Measurements from ENCODE around the gene RPS25.
"Not testable (repeated sequence)": the region's sequence is repeated elsewhere in the genome, so short reads cannot be mapped to it uniquely, and the experiment has no call there.

The RPS25 gene

GRCh38 chr11:119018074-119018938 lies at the start of gene RPS25, which contains the start of gene TRAPPC4:
TSS of gene RPS25 (minus strand) at chr11:119018343. CDS start at chr11:119018284, 59 bp downstream.
TSS of gene TRAPPC4 (plus strand) at chr11:119018766. CDS start at chr11:119018796, 30 bp downstream.
- Histone ChIP-seq H3K4me1 (ENCODE audit: control insufficient read depth, insufficient read depth, low read length, unreplicated experiment) (peaks cover 32% of the 10 kb centered on the region), H3K4me3 (ENCODE audit: low read depth, low read length) (peak within 1 kb of the TSS; percentile 88), H3K79me2 (ENCODE audit: control insufficient read depth, insufficient read depth, low read length, unreplicated experiment) (peaks cover 53% of the 10 kb centered on the region), H3K36me3 (ENCODE audit: insufficient read depth, low read length) (peaks cover 38% of the 10 kb centered on the region), H3K27ac (ENCODE audit: low read depth, low read length) (peak within 1 kb of the TSS; percentile 71), H2AFZ (ENCODE audit: low read length, unreplicated experiment) (peak within 1 kb of the TSS; percentile 89), H3K27me3 (ENCODE audit: insufficient read depth, low read length) (no peaks in the 10 kb centered on the region)

GRCh38 chr11:119067371-119068222 lies 49.5 kb upstream of the RPS25 start, which contains the start of gene VPS11:
TSS of gene VPS11 (plus strand) at chr11:119067818. CDS start at chr11:119067824, 6 bp downstream.
- Histone ChIP-seq H3K27ac (ENCODE audit: low read depth, low read length) (peak within 1 kb of the TSS; percentile 82), H3K79me2 (ENCODE audit: control insufficient read depth, insufficient read depth, low read length, unreplicated experiment) (peaks cover 32% of the 10 kb centered on the region), H2AFZ (ENCODE audit: low read length, unreplicated experiment) (peak within 1 kb of the TSS; percentile 89), H3K36me3 (ENCODE audit: insufficient read depth, low read length) (peaks cover 8% of the 10 kb centered on the region; the same call in 1 of the 2 replicates), H3K4me3 (ENCODE audit: low read depth, low read length) (peak within 1 kb of the TSS; percentile 92), H3K4me1 (ENCODE audit: control insufficient read depth, insufficient read depth, low read length, unreplicated experiment) (peaks cover 16% of the 10 kb centered on the region), H3K27me3 (ENCODE audit: insufficient read depth, low read length) (no peaks in the 10 kb centered on the region)

- Histone ChIP-seq H3K36me3 (ENCODE audit: insufficient read depth, low read length) (no peaks in the 10 kb centered on the region), H3K79me2 (ENCODE audit: control insufficient read depth, insufficient read depth, low read length, unreplicated experiment) (peaks cover 32% of the 10 kb centered on the region), H3K27ac (ENCODE audit: low read depth, low read length) (no peak overlapping the region), H3K4me3 (ENCODE audit: low read depth, low read length) (no peak overlapping the region; the same call in 1 of the 2 replicates), H3K27me3 (ENCODE audit: insufficient read depth, low read length) (no peaks in the 10 kb centered on the region), H2AFZ (ENCODE audit: low read length, unreplicated experiment) (no peak overlapping the region), H3K4me1 (ENCODE audit: control insufficient read depth, insufficient read depth, low read length, unreplicated experiment) (peaks cover 20% of the 10 kb centered on the region)
Measured at GRCh38 chr11:119065369-119065768, 47.2 kb upstream of the RPS25 start.

- Histone ChIP-seq H2AFZ (ENCODE audit: low read length, unreplicated experiment) (no peak overlapping the region), H3K4me3 (ENCODE audit: low read depth, low read length) (no peak overlapping the region), H3K27ac (ENCODE audit: low read depth, low read length) (no peak overlapping the region)
Measured at GRCh38 chr11:119062779-119063178, 44.6 kb upstream of the RPS25 start.

GRCh38 chr11:119061256-119061655 lies 43.1 kb upstream of the RPS25 start:
- Histone ChIP-seq H3K79me2 (ENCODE audit: control insufficient read depth, insufficient read depth, low read length, unreplicated experiment) (peaks cover 17% of the 10 kb centered on the region), H3K36me3 (ENCODE audit: insufficient read depth, low read length) (no peaks in the 10 kb centered on the region), H3K4me3 (ENCODE audit: low read depth, low read length) (no peak overlapping the region), H3K27me3 (ENCODE audit: insufficient read depth, low read length) (no peaks in the 10 kb centered on the region), H3K4me1 (ENCODE audit: control insufficient read depth, insufficient read depth, low read length, unreplicated experiment) (peaks cover 19% of the 10 kb centered on the region), H3K27ac (ENCODE audit: low read depth, low read length) (no peak overlapping the region), H2AFZ (ENCODE audit: low read length, unreplicated experiment) (no peak overlapping the region)

More at GRCh38 chr11:119062779-119063178, 44.6 kb upstream of the RPS25 start:
- Histone ChIP-seq H3K4me1 (ENCODE audit: control insufficient read depth, insufficient read depth, low read length, unreplicated experiment) (peaks cover 23% of the 10 kb centered on the region), H3K27me3 (ENCODE audit: insufficient read depth, low read length) (no peaks in the 10 kb centered on the region), H3K36me3 (ENCODE audit: insufficient read depth, low read length) (no peaks in the 10 kb centered on the region), H3K79me2 (ENCODE audit: control insufficient read depth, insufficient read depth, low read length, unreplicated experiment) (peaks cover 17% of the 10 kb centered on the region)

- H3K27ac ChIP-seq (ENCODE audit: low read depth, low read length); H3K4me3 ChIP-seq (ENCODE audit: low read depth, low read length); H3K36me3 ChIP-seq (ENCODE audit: insufficient read depth, low read length); H2AFZ ChIP-seq (ENCODE audit: low read length, unreplicated experiment); H3K27me3 ChIP-seq (ENCODE audit: insufficient read depth, low read length): not testable (repeated sequence)
- Histone ChIP-seq H3K4me1 (ENCODE audit: control insufficient read depth, insufficient read depth, low read length, unreplicated experiment) (peaks cover 22% of the 10 kb centered on the region), H3K79me2 (ENCODE audit: control insufficient read depth, insufficient read depth, low read length, unreplicated experiment) (peaks cover 22% of the 10 kb centered on the region)
Measured at GRCh38 chr11:119059128-119059527, 41.0 kb upstream of the RPS25 start.

GRCh38 chr11:119057000-119057769 lies 39.0 kb upstream of the RPS25 start, which contains the start of gene HYOU1:
TSS of gene HYOU1 (minus strand) at chr11:119057205. CDS start at chr11:119056160, 1,045 bp downstream.
- Histone ChIP-seq H2AFZ (ENCODE audit: low read length, unreplicated experiment) (peak within 1 kb of the TSS; percentile 95), H3K27ac (ENCODE audit: low read depth, low read length) (peak within 1 kb of the TSS; percentile 64; the same call in 1 of the 2 replicates), H3K4me1 (ENCODE audit: control insufficient read depth, insufficient read depth, low read length, unreplicated experiment) (peaks cover 12% of the 10 kb centered on the region), H3K79me2 (ENCODE audit: control insufficient read depth, insufficient read depth, low read length, unreplicated experiment) (peaks cover 22% of the 10 kb centered on the region), H3K36me3 (ENCODE audit: insufficient read depth, low read length) (peaks cover 7% of the 10 kb centered on the region; the same call in 1 of the 2 replicates), H3K27me3 (ENCODE audit: insufficient read depth, low read length) (no peaks in the 10 kb centered on the region), H3K4me3 (ENCODE audit: low read depth, low read length) (peak within 1 kb of the TSS; percentile 100)

GRCh38 chr11:119056421-119056999 lies 38.4 kb upstream of the RPS25 start:
- H3K4me3 ChIP-seq (ENCODE audit: low read depth, low read length) = peak overlapping the region; percentile 100
- H2AFZ ChIP-seq (ENCODE audit: low read length, unreplicated experiment) = peak overlapping the region; percentile 64
- H3K4me1 ChIP-seq (ENCODE audit: control insufficient read depth, insufficient read depth, low read length, unreplicated experiment) = peaks cover 12% of the 10 kb centered on the region
- no peaks in the 10 kb centered on the region for H3K27me3 ChIP-seq (ENCODE audit: insufficient read depth, low read length)
- H3K27ac ChIP-seq (ENCODE audit: low read depth, low read length) = peak overlapping the region; percentile 64; the same call in 1 of the 2 replicates
- peaks cover 7% of the 10 kb centered on the region; the same call in 1 of the 2 replicates for H3K36me3 ChIP-seq (ENCODE audit: insufficient read depth, low read length)
- peaks cover 22% of the 10 kb centered on the region for H3K79me2 ChIP-seq (ENCODE audit: control insufficient read depth, insufficient read depth, low read length, unreplicated experiment)

GRCh38 chr11:119055901-119056300 lies 37.8 kb upstream of the RPS25 start:
- H3K79me2 ChIP-seq (ENCODE audit: control insufficient read depth, insufficient read depth, low read length, unreplicated experiment) = peaks cover 22% of the 10 kb centered on the region
- H3K27me3 ChIP-seq (ENCODE audit: insufficient read depth, low read length) = no peaks in the 10 kb centered on the region
- H3K27ac ChIP-seq (ENCODE audit: low read depth, low read length) = no peak overlapping the region
- peaks cover 12% of the 10 kb centered on the region for H3K4me1 ChIP-seq (ENCODE audit: control insufficient read depth, insufficient read depth, low read length, unreplicated experiment)
- H3K4me3 ChIP-seq (ENCODE audit: low read depth, low read length) = peak overlapping the region; percentile 100
- H2AFZ ChIP-seq (ENCODE audit: low read length, unreplicated experiment) = no peak overlapping the region
- peaks cover 10% of the 10 kb centered on the region; the same call in 1 of the 2 replicates for H3K36me3 ChIP-seq (ENCODE audit: insufficient read depth, low read length)
